Thyroid gland (tissue), 4 donors: ENCODE data around the gene CMPK1. TPM values are rescaled to one million over a fixed set of nuclear protein-coding genes. Genes with fewer than 3 reads are reported as not detected.

Experiments used
- DNase-seq, 2 donors: peaks; one replicate each; pipeline ENCODE4 v3.0.0-alpha.2; 2019
- H3K27ac ChIP-seq, 3 donors: fragments of 200-600 bp; sonication (generic); 1 replicate in 2 of 3; 2 replicates in 1 of 3; pipeline ENCODE4 v1.5.1; 2016 to 2019; ENCODE audit warnings: mild to moderate bottlenecking in 1 of 3, moderate library complexity in 1 of 3
- H3K27me3 ChIP-seq: fragments of 200-600 bp; sonication (generic); one replicate; pipeline ENCODE4 v1.5.1; 2019
- H3K36me3 ChIP-seq, 2 donors: fragments of 200-600 bp; sonication (generic); one replicate each; pipeline ENCODE4 v1.5.1; 2016 to 2019
- H3K4me1 ChIP-seq, 2 donors: fragments of 200-600 bp; sonication (generic); one replicate each; pipeline ENCODE4 v1.5.1; 2017 to 2019
- H3K4me3 ChIP-seq, 3 donors: fragments of 200-600 bp; sonication (generic); replicated peaks in 1 of 3; 1 replicate in 2 of 3; 2 replicates in 1 of 3; pipeline ENCODE4 v1.5.1; 2016; ENCODE audit warnings: mild to moderate bottlenecking in 1 of 3
- H3K9me3 ChIP-seq: fragments of 200-600 bp; sonication (generic); one replicate; pipeline ENCODE4 v1.5.1; 2017
- POLR2A ChIP-seq, 2 donors: fragments of 450-650 bp; IDR thresholded peaks; one replicate each; pipeline ENCODE4 v1.6.1; 2017; ENCODE audit warnings: antibody characterized with exemption in 2 of 2, mild to moderate bottlenecking in 2 of 2, moderate library complexity in 1 of 2
- WGBS, 2 donors: methylation state at CpG; one replicate each; pipeline ENCODE4 v1.1.5; 2017; 5-methylcytosine and 5-hydroxymethylcytosine counted together
- intact Hi-C: fragments of 100-400 bp; cut with DNase I; formaldehyde crosslinking; loops from one replicate; pipeline ENCODE4 v1.15.1; 2023
- total RNA-seq, 4 donors: library from RNA; depleted of rRNA; stranded (reverse); fragments of >200 nt; gene quantifications; one replicate each; pipeline ENCODE4 v1.2.3, GENCODE V29; 2016
- TF ChIP-seq, protein P1 (sequence below), 6 experiments: fragments of 200-600 bp in 3 of 6; fragments of 450-650 bp in 3 of 6; sonication (generic) in 3 of 6; IDR thresholded peaks; one replicate each; pipeline ENCODE4 v1.5.1; 2016 to 2019; ENCODE audit warnings: antibody characterized with exemption in 6 of 6, mild to moderate bottlenecking in 2 of 6, inconsistent platforms in 1 of 6, moderate library complexity in 1 of 6

CMPK1 gene
- total RNA-seq, 4 donors from 2014 or later: 122 to 147 (median 134) TPM

DNA sequence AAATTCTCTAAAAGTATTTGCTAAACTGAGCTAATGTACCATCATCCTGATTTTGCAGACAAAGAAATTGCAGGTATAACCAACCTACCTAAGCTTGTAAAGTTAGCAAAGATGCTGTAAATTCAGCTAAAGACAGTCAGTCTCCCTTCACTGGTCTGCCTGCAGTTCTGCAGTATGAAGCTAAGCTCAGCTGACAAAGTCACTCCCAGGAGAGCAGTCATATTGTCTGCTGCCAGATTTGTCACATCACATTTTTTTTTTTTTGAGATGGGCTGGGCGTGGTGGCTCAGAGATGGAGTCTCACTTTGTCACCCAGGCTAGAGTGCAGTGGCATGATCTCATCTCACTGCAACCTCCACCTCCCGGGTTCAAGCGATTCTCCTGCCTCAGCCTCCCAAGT, 8.9 kb upstream of the CMPK1 start:
- no peaks in the 10 kb centered on the region for H3K9me3 ChIP-seq
- 94 to 95% methylated on average over 3 of the region's 3 CpGs for WGBS, 2 donors
- no peaks in the 10 kb centered on the region for H3K27me3 ChIP-seq
- no peaks in the 10 kb centered on the region for H3K4me1 ChIP-seq
- H3K36me3 ChIP-seq: no peaks in the 10 kb centered on the region
- TF ChIP-seq POLR2A (IDR thresholded peaks at IDR 0.05): no peak
- TF ChIP-seq, protein P1, sequence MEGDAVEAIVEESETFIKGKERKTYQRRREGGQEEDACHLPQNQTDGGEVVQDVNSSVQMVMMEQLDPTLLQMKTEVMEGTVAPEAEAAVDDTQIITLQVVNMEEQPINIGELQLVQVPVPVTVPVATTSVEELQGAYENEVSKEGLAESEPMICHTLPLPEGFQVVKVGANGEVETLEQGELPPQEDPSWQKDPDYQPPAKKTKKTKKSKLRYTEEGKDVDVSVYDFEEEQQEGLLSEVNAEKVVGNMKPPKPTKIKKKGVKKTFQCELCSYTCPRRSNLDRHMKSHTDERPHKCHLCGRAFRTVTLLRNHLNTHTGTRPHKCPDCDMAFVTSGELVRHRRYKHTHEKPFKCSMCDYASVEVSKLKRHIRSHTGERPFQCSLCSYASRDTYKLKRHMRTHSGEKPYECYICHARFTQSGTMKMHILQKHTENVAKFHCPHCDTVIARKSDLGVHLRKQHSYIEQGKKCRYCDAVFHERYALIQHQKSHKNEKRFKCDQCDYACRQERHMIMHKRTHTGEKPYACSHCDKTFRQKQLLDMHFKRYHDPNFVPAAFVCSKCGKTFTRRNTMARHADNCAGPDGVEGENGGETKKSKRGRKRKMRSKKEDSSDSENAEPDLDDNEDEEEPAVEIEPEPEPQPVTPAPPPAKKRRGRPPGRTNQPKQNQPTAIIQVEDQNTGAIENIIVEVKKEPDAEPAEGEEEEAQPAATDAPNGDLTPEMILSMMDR (IDR thresholded peaks at IDR 0.05): no peak
- H3K27ac ChIP-seq: no peak overlapping the region
- DNase-seq: no peak
- intact Hi-C loops: no loop called here
- H3K4me3 ChIP-seq: no peak overlapping the region

DNA sequence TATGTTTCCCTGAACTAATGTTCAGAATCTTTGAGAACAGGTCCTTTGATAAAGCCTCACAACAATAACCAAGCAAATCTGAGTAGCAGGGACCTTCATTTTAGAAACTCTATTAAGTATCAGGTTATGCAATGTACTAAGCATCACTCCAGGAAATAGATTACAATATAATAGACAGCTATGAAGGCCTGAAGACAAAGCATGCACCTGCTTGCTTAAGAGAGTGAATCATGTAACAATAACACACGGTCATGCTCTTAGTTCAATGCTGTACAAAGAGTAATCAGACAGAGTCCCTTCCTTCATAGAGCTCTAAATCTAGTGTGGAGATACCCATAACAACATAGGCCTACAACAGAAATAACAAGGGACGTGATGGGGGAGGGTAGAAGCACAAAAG, 8.1 kb upstream of the CMPK1 start:
- WGBS, 2 donors: 58 to 60% methylated on average over 2 of the region's 2 CpGs
- TF ChIP-seq POLR2A (IDR thresholded peaks at IDR 0.05): no peak
- TF ChIP-seq, protein P1 (IDR thresholded peaks at IDR 0.05): no peak

DNA sequence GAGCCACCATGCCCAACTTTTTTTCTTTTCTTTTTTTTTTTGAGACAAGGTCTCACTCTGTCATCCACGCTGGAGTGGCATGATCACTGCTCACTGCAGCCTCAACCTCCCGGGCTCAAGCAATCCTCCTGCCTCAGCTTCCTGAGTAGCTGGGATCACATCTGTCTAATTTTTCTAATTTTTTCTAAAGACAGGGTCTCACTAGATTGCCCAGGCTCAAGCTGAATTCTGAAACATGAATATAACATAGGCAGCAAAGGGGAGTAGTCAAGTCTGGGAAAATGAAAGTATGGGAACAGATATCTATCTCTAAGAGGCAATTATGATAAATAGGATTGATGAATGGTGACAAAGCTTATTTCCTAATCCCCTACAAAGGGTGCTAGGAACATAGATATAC, 7.3 kb upstream of the CMPK1 start:
- Histone ChIP-seq H3K36me3 (no peaks in the 10 kb centered on the region), H3K4me3 (no peak overlapping the region), H3K27ac (no peak overlapping the region), H3K9me3 (no peaks in the 10 kb centered on the region), H3K27me3 (no peaks in the 10 kb centered on the region), H3K4me1 (no peaks in the 10 kb centered on the region)
- 88 to 89% methylated on average over 2 of the region's 2 CpGs for WGBS, 2 donors
- no peak for DNase-seq
- intact Hi-C loops: no loop called here
- no peak for TF ChIP-seq POLR2A (IDR thresholded peaks at IDR 0.05)
- TF ChIP-seq, protein P1 (IDR thresholded peaks at IDR 0.05): no peak

More for the DNA sequence above, 8.1 kb upstream of the CMPK1 start:
- H3K27ac ChIP-seq: no peak overlapping the region
- H3K27me3 ChIP-seq: no peaks in the 10 kb centered on the region
- no peaks in the 10 kb centered on the region for H3K36me3 ChIP-seq
- no peak overlapping the region for H3K4me3 ChIP-seq
- intact Hi-C loops: no loop called here
- no peaks in the 10 kb centered on the region for H3K9me3 ChIP-seq
- DNase-seq: no peak
- H3K4me1 ChIP-seq: no peaks in the 10 kb centered on the region

DNA sequence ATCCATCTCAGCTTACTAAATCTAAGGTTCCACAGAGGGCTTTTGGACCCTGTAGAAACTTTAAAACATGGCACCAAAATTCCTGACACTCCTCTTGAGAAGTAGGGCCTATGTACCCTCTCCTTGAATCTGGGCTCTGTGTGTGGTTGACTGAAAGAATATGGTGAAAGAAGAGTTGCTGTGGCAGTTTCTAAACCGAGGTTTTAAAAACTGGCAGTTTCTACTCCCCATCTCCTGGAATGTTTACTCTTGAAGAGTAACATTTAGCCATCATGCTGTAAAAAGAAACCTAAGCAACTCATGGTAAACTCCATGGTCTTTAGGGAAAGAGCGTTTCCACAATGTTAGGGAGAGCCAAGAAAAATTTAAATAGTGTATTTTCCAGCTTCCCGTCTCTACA, 4.6 kb upstream of the CMPK1 start:
- TF ChIP-seq, protein P1 (IDR thresholded peaks at IDR 0.05): no peak
- no peak for TF ChIP-seq POLR2A (IDR thresholded peaks at IDR 0.05)
- peaks cover 0 to 10% of the 10 kb centered on the region in 2 donors for H3K4me1 ChIP-seq
- no peak overlapping the region for H3K4me3 ChIP-seq
- no peaks in the 10 kb centered on the region for H3K9me3 ChIP-seq
- no peaks in the 10 kb centered on the region for H3K36me3 ChIP-seq
- intact Hi-C loops: no loop called here
- H3K27me3 ChIP-seq: no peaks in the 10 kb centered on the region
- WGBS, 2 donors: 89 to 93% methylated on average over 3 of the region's 3 CpGs
- no peak for DNase-seq
- H3K27ac ChIP-seq: no peak overlapping the region

DNA sequence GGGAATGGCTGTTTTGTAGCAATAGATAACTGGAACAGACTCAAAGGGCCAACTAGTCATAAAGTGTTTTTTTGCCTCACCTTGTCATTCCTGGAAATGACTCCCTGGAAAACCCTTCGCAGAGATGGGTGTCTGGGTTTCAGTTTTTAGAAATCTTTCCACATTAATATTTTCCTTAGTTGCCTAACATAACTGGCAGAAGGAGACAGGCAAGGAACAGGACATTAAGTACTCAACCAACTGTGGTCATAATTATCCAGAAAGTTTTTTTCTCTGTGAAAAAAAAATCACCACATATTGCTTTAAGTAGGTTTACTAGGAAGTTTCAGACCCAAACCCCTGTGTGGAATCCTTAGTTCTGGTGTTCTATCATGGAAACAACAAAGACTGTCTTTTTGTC, 3.4 kb upstream of the CMPK1 start:
- Histone ChIP-seq H3K9me3 (no peaks in the 10 kb centered on the region), H3K36me3 (no peaks in the 10 kb centered on the region), H3K4me1 (peaks cover 4 to 16% of the 10 kb centered on the region in 2 donors), H3K27me3 (no peaks in the 10 kb centered on the region), H3K4me3 (no peak overlapping the region), H3K27ac (no peak overlapping the region)
- intact Hi-C loops: loop anchor here (10.0 kb wide), 1 partner anchor 145 kb away; no protein-coding TSS in a partner anchor
- 86 to 91% methylated on average over 1 of the region's 1 CpG for whole genome bisulfite sequencing, 2 donors
- TF ChIP-seq, protein P1 (IDR thresholded peaks at IDR 0.05): no peak
- TF ChIP-seq POLR2A (IDR thresholded peaks at IDR 0.05): no peak
- DNase-seq: no peak
